Esophagus squamous epithelium (tissue), 5 donors: Measurements from ENCODE around the gene NPAS2. TPM values are rescaled to one million over a fixed set of nuclear protein-coding genes. Genes with fewer than 3 reads are reported as not detected.

Experiments
- DNase-seq: peaks from one replicate; lab custom pipeline; 2025; lab: John Stamatoyannopoulos, UW
- H3K27ac ChIP-seq, 4 donors: fragments of 200-600 bp; sonication (generic); one replicate each; pipeline ENCODE4 v1.5.1; 2016 to 2019; ENCODE audit warnings: mild to moderate bottlenecking in 1 of 4
- H3K27me3 ChIP-seq, 4 donors: fragments of 200-600 bp; sonication (generic); 1 replicate in 3 of 4; 2 replicates in 1 of 4; pipeline versions ENCODE4 v1.5.1 to v1.6.0; 2017 to 2021; ENCODE audit warnings: antibody characterized with exemption in 1 of 4
- H3K36me3 ChIP-seq, 3 donors: fragments of 200-600 bp; sonication (generic); one replicate each; pipeline ENCODE4 v1.5.1; 2016 to 2019
- H3K4me1 ChIP-seq, 3 donors: fragments of 200-600 bp; sonication (generic); one replicate each; pipeline ENCODE4 v1.5.1; 2017 to 2019
- H3K4me3 ChIP-seq, 4 donors: fragments of 200-600 bp; sonication (generic); 1 replicate in 3 of 4; 2 replicates in 1 of 4; pipeline ENCODE4 v1.5.1; 2016 to 2019; ENCODE audit warnings: mild to moderate bottlenecking in 2 of 4, moderate library complexity in 1 of 4
- H3K9me3 ChIP-seq, 3 donors: fragments of 200-600 bp; sonication (generic); one replicate each; pipeline ENCODE4 v1.5.1; 2016 to 2019
- POLR2A ChIP-seq, 4 donors: fragments of 450-650 bp; IDR thresholded peaks; one replicate each; pipeline ENCODE4 v1.6.1; 2017; ENCODE audit warnings: antibody characterized with exemption in 4 of 4, mild to moderate bottlenecking in 4 of 4, moderate library complexity in 3 of 4
- WGBS, 2 donors: methylation state at CpG; one replicate each; pipeline ENCODE4 v1.1.5; 2018; 5-methylcytosine and 5-hydroxymethylcytosine counted together
- intact Hi-C: fragments of 100-400 bp; cut with DNase I; formaldehyde crosslinking; loops from one replicate; pipeline ENCODE4 v1.15.0; 2022
- total RNA-seq, 4 donors: library from RNA; depleted of rRNA; stranded (reverse); fragments of >200 nt; gene quantifications; one replicate each; pipeline ENCODE4 v1.1.0, GENCODE V29; 2016
- TF ChIP-seq, protein P1 (sequence below), 6 experiments: fragments of 450-650 bp in 4 of 6; fragments of 200-600 bp in 2 of 6; sonication (generic) in 2 of 6; IDR thresholded peaks; one replicate each; pipeline ENCODE4 v1.5.1; 2016 to 2019; ENCODE audit warnings: antibody characterized with exemption in 6 of 6, mild to moderate bottlenecking in 4 of 6, moderate library complexity in 4 of 6
- donor health status: DM: yes; HTN: yes; CAD: no.

Gene NPAS2, protein sequence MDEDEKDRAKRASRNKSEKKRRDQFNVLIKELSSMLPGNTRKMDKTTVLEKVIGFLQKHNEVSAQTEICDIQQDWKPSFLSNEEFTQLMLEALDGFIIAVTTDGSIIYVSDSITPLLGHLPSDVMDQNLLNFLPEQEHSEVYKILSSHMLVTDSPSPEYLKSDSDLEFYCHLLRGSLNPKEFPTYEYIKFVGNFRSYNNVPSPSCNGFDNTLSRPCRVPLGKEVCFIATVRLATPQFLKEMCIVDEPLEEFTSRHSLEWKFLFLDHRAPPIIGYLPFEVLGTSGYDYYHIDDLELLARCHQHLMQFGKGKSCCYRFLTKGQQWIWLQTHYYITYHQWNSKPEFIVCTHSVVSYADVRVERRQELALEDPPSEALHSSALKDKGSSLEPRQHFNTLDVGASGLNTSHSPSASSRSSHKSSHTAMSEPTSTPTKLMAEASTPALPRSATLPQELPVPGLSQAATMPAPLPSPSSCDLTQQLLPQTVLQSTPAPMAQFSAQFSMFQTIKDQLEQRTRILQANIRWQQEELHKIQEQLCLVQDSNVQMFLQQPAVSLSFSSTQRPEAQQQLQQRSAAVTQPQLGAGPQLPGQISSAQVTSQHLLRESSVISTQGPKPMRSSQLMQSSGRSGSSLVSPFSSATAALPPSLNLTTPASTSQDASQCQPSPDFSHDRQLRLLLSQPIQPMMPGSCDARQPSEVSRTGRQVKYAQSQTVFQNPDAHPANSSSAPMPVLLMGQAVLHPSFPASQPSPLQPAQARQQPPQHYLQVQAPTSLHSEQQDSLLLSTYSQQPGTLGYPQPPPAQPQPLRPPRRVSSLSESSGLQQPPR
- 10 to 100 TPM; 29.1 to 64.2 (median 39.1) TPM for total RNA-seq

DNA sequence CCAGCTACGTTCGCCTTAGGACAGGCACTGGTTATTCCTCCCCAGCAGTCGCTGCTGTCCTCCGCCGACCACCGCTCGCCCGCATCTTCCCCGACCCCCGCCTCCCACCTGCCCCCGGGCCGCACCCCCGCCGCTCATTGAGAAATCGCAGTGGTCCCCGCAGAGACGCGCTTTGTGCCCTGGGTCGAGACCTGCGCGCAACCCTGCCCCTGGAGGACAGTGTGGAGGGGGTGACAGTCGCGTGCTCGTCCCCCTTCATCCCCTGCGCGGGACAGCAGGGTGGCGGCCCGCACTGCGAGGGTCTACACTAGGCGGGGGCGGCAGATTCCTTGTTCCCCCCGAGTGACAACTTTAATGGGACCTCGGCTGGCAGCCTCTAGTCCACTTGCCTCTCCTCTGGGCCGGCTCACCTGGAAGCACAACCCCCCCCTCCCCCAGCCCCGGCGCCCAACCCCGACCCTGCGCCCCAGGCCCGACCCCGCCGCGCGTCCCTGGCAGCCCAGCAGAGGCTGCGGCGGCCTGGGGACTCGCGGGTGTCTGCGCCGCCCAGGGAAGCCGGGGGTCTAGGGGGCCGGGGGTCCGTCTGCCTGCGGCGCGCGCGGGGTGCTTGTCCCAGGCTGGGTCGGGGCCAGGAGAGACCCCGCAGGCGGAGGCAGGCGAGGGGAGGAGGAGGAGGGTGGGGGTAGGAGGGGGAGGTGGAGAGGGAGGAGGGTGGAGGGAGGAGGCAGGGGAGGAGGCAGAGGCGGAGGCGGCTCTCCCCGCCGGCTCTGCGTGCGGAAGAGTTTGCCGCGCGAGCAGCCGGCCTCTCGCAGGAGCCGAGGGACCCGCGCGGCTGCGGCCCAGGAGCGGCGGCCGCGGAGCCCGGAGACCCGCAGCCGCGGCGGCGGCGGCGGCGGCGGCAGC lies at the start of gene NPAS2:
Gene NPAS2, plus strand, starts transcription at position 770 of the 903 bp plus-strand sequence. CDS start 84,616 bp downstream, outside the sequence.
- H3K27me3 ChIP-seq = peaks cover 0 to 25% (median 0%) of the 10 kb centered on the region in 4 donors
- WGBS, 2 donors = 0% methylated on average over 16 of the region's 91 CpGs; no CpG with 5 or more reads in 1 of the 2 donors
- H3K36me3 ChIP-seq = no peaks in the 10 kb centered on the region
- intact Hi-C loops = no loop called here
- peak in 1 of 4 donors; percentile 32 for TF ChIP-seq POLR2A (IDR thresholded peaks at IDR 0.05)
- TF ChIP-seq, protein P1, sequence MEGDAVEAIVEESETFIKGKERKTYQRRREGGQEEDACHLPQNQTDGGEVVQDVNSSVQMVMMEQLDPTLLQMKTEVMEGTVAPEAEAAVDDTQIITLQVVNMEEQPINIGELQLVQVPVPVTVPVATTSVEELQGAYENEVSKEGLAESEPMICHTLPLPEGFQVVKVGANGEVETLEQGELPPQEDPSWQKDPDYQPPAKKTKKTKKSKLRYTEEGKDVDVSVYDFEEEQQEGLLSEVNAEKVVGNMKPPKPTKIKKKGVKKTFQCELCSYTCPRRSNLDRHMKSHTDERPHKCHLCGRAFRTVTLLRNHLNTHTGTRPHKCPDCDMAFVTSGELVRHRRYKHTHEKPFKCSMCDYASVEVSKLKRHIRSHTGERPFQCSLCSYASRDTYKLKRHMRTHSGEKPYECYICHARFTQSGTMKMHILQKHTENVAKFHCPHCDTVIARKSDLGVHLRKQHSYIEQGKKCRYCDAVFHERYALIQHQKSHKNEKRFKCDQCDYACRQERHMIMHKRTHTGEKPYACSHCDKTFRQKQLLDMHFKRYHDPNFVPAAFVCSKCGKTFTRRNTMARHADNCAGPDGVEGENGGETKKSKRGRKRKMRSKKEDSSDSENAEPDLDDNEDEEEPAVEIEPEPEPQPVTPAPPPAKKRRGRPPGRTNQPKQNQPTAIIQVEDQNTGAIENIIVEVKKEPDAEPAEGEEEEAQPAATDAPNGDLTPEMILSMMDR (IDR thresholded peaks at IDR 0.05) = no peak
- no peak for DNase-seq
- H3K9me3 ChIP-seq = no peaks in the 10 kb centered on the region
- peak within 1 kb of the TSS; percentile 73 to 92 (median 81) for H3K4me3 ChIP-seq
- peak within 1 kb of the TSS; percentile 94 to 98 (median 96) for H3K27ac ChIP-seq
- peaks cover 0 to 83% (median 23%) of the 10 kb centered on the region in 3 donors for H3K4me1 ChIP-seq

DNA sequence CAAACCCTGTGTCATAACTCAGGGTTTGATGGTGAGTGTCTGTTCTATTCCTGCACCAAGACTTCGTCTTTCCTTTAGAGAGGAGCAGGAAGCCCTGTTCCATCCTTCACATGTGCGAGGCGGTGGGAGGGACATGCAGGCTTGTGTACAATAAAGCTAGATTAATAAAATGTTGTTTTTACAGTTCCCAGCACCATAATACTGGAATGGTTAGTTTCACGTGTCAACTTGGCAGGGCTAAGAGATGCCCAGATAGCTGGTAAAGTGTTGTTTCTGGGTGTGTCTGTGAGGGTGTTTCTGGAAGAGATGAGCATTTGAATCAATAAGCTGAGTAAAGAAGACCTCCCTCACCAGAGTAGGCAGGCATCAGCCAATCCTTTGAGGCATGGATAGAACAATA lies 48.8 kb upstream of the NPAS2 start:
- WGBS, 2 donors = 69 to 83% methylated on average over 3 to 4 of the region's 4 CpGs
- DNase-seq = no peak
- H3K4me1 ChIP-seq = peaks cover 0 to 23% (median 12%) of the 10 kb centered on the region in 3 donors
- H3K27ac ChIP-seq = no peak overlapping the region
- intact Hi-C loops = no loop called here
- no peaks in the 10 kb centered on the region for H3K9me3 ChIP-seq
- TF ChIP-seq, protein P1 (IDR thresholded peaks at IDR 0.05) = no peak
- TF ChIP-seq POLR2A (IDR thresholded peaks at IDR 0.05) = no peak
- H3K27me3 ChIP-seq = no peaks in the 10 kb centered on the region
- H3K4me3 ChIP-seq = no peak overlapping the region
- no peaks in the 10 kb centered on the region for H3K36me3 ChIP-seq

DNA sequence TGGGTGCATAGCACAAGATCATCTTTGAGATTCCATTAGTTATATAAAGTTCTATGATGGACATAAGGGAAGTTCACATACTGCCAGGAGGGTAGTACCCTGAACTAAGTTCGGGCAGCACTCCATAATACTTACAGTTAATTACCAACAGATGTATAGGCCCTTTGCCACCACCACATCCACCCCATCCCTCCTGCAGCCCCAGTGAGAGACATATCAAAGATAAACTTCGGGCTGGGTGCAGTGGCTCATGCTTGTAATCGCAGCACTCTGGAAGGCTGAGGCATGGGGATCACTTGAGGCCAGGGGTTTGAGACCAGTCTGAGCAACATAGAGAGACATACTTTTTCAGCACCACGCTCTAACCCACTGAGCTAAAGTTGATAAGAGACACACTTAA lies 46.4 kb upstream of the NPAS2 start:
- H3K36me3 ChIP-seq = no peaks in the 10 kb centered on the region
- no peak overlapping the region for H3K27ac ChIP-seq
- no peaks in the 10 kb centered on the region for H3K27me3 ChIP-seq
- H3K9me3 ChIP-seq = no peaks in the 10 kb centered on the region
- intact Hi-C loops = no loop called here
- 73 to 77% methylated on average over 4 of the region's 4 CpGs for WGBS, 2 donors
- H3K4me3 ChIP-seq = no peak overlapping the region
- TF ChIP-seq, protein P1 (IDR thresholded peaks at IDR 0.05) = no peak
- TF ChIP-seq POLR2A (IDR thresholded peaks at IDR 0.05) = no peak
- H3K4me1 ChIP-seq = no peaks in the 10 kb centered on the region
- no peak for DNase-seq

DNA sequence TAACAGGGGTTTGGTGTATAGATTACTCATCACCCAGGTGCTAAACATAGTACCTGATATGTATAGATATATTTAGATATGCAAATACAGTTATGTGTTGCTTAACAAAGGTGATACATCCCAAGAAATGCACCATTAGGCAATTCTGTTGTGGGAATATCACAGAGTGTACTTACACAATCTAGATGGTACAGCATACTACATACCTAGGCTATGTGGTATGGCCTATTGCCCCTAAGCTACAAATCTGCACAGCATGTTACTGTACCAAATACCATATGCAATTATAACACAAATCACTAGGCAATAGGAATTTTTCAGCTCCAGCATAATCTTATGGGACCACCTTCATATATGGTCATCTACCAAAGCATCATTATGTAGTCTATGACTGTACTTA lies 43.5 kb upstream of the NPAS2 start:
- no peak for DNase-seq
- intact Hi-C loops = no loop called here
- Histone ChIP-seq H3K4me3 (no peak overlapping the region), H3K4me1 (no peaks in the 10 kb centered on the region), H3K9me3 (no peaks in the 10 kb centered on the region), H3K27me3 (no peaks in the 10 kb centered on the region), H3K36me3 (no peaks in the 10 kb centered on the region), H3K27ac (no peak overlapping the region)
- TF ChIP-seq, protein P1 (IDR thresholded peaks at IDR 0.05) = no peak
- no peak for TF ChIP-seq POLR2A (IDR thresholded peaks at IDR 0.05)
